H9 (cell line): Measurements from ENCODE around the gene TWSG1. TPM values are rescaled to one million over a fixed set of nuclear protein-coding genes. Genes with fewer than 3 reads are reported as not detected.

ENCODE experiments used
- DNase-seq: peaks from one replicate; pipeline ENCODE4 v3.0.0-alpha.2; 2017
- H2AFZ ChIP-seq: one replicate; pipeline ENCODE4 v1.6.1; 2013; ENCODE audit warnings: mild to moderate bottlenecking, low read length, control low read depth, moderate library complexity
- H2AK5ac ChIP-seq: 2 replicates; pipeline ENCODE4 v1.6.1; 2013; ENCODE audit warnings: low read length, control low read depth, mixed read lengths; ENCODE audit not compliant: insufficient read length
- H2BK120ac ChIP-seq: one replicate; pipeline ENCODE4 v1.6.1; 2013; ENCODE audit warnings: low read depth, mild to moderate bottlenecking, low read length, control low read depth, inconsistent platforms; ENCODE audit not compliant: poor library complexity, severe bottlenecking
- H2BK12ac ChIP-seq: 2 replicates; pipeline ENCODE4 v1.6.1; 2013; ENCODE audit warnings: low read length, control low read depth, mixed read lengths, low read depth; ENCODE audit not compliant: insufficient read length
- H2BK15ac ChIP-seq: 2 replicates; pipeline ENCODE4 v1.6.1; 2013; ENCODE audit warnings: low read depth, low read length, control low read depth
- H2BK20ac ChIP-seq: one replicate; pipeline ENCODE4 v1.6.1; 2013; ENCODE audit warnings: low read depth, mild to moderate bottlenecking, low read length, control low read depth, inconsistent platforms; ENCODE audit not compliant: poor library complexity, severe bottlenecking
- H2BK5ac ChIP-seq: 2 replicates; pipeline ENCODE4 v1.6.1; 2013; ENCODE audit warnings: low read length, control low read depth, mixed read lengths; ENCODE audit not compliant: insufficient read length
- H3K14ac ChIP-seq: 2 replicates; pipeline ENCODE4 v1.6.1; 2013; ENCODE audit warnings: low read length, control low read depth; ENCODE audit not compliant: insufficient read depth
- H3K18ac ChIP-seq: 2 replicates; pipeline ENCODE4 v1.6.1; 2013; ENCODE audit warnings: low read depth, mild to moderate bottlenecking, mixed read lengths, low read length, control low read depth; ENCODE audit not compliant: insufficient read length
- H3K23ac ChIP-seq: 2 replicates; pipeline ENCODE4 v1.6.1; 2013; ENCODE audit warnings: low read length, control low read depth, mixed read lengths, low read depth; ENCODE audit not compliant: insufficient read length
- H3K23me2 ChIP-seq: 2 replicates; pipeline ENCODE4 v1.6.1; 2013; ENCODE audit warnings: low read depth, mild to moderate bottlenecking, mixed read lengths, low read length, control low read depth; ENCODE audit not compliant: insufficient read length, poor library complexity, severe bottlenecking
- H3K27ac ChIP-seq: 2 replicates; pipeline ENCODE4 v1.5.1; 2013; ENCODE audit warnings: low read length, control low read depth, mixed read lengths, low read depth; ENCODE audit not compliant: insufficient read length
- H3K27me3 ChIP-seq: 2 replicates; pipeline ENCODE4 v1.6.1; 2013; ENCODE audit warnings: low read length, control low read depth, inconsistent platforms; ENCODE audit not compliant: insufficient read depth
- H3K4ac ChIP-seq: 2 replicates; pipeline ENCODE4 v1.6.1; 2013; ENCODE audit warnings: low read depth, mild to moderate bottlenecking, control low read depth, inconsistent platforms, low read length, moderate library complexity
- H3K4me1 ChIP-seq: 2 replicates; pipeline ENCODE4 v1.6.1; 2013; ENCODE audit warnings: low read length, control low read depth, inconsistent platforms; ENCODE audit not compliant: insufficient read depth
- H3K4me2 ChIP-seq: 2 replicates; pipeline ENCODE4 v1.6.1; 2013; ENCODE audit warnings: low read length, control low read depth, mixed read lengths; ENCODE audit not compliant: insufficient read length, insufficient read depth
- H3K56ac ChIP-seq: 2 replicates; pipeline ENCODE4 v1.6.1; 2013; ENCODE audit warnings: low read depth, mild to moderate bottlenecking, mixed read lengths, low read length, control low read depth; ENCODE audit not compliant: insufficient read length
- H3K79me1 ChIP-seq: 2 replicates; pipeline ENCODE4 v1.6.1; 2013; ENCODE audit warnings: low read depth, mild to moderate bottlenecking, moderate library complexity, low read length, control low read depth, inconsistent platforms; ENCODE audit not compliant: insufficient read depth, poor library complexity, severe bottlenecking
- H3K79me2 ChIP-seq: 2 replicates; pipeline ENCODE4 v1.6.1; 2013; ENCODE audit warnings: low read length, control low read depth, inconsistent platforms; ENCODE audit not compliant: insufficient read depth
- H3K9ac ChIP-seq: 2 replicates; pipeline ENCODE4 v1.6.1; 2013; ENCODE audit warnings: low read length, control low read depth, mixed read lengths; ENCODE audit not compliant: insufficient read length; ENCODE audit errors: extremely low read depth
- H3K9me3 ChIP-seq: one replicate; pipeline ENCODE4 v1.6.1; 2013; ENCODE audit warnings: low read depth, low read length, inconsistent platforms; ENCODE audit not compliant: control insufficient read depth
- H3T11ph ChIP-seq: one replicate; pipeline ENCODE4 v1.6.1; 2013; ENCODE audit warnings: mild to moderate bottlenecking, low read length, control low read depth, inconsistent platforms
- H4K20me1 ChIP-seq: one replicate; pipeline ENCODE4 v1.6.1; 2013; ENCODE audit not compliant: control insufficient read depth, insufficient read length, insufficient read depth
- H4K5ac ChIP-seq: 2 replicates; pipeline ENCODE4 v1.6.1; 2013; ENCODE audit warnings: low read depth, mild to moderate bottlenecking, mixed read lengths, low read length, control low read depth; ENCODE audit not compliant: insufficient read length
- H4K8ac ChIP-seq: replicated peaks from 2 replicates; pipeline ENCODE4 v1.6.1; 2013; ENCODE audit warnings: low read length, control low read depth, mixed read lengths, low read depth; ENCODE audit not compliant: insufficient read length
- H4K91ac ChIP-seq: 2 replicates; pipeline ENCODE4 v1.6.1; 2013; ENCODE audit warnings: low read depth, mild to moderate bottlenecking, moderate library complexity, mixed read lengths, low read length, control low read depth; ENCODE audit not compliant: insufficient read length
- H3K27ac Mint-ChIP-seq, 3 experiments: 2 replicates in 2 of 3; 3 replicates in 1 of 3; pipeline ENCODE4 v1.8.0; 2020 to 2021; ENCODE audit warnings: mixed read lengths in 3 of 3, mild to moderate bottlenecking in 1 of 3, moderate library complexity in 1 of 3
- H3K27me3 Mint-ChIP-seq: 2 replicates; pipeline ENCODE4 v1.8.0; 2021; ENCODE audit warnings: low read depth, mild to moderate bottlenecking, moderate library complexity, mixed read lengths
- H3K36me3 Mint-ChIP-seq, 3 experiments: 2 replicates in 2 of 3; 3 replicates in 1 of 3; pipeline ENCODE4 v1.8.0; 2020 to 2021; ENCODE audit warnings: low read depth in 3 of 3, mixed read lengths in 3 of 3; ENCODE audit not compliant: insufficient read depth in 1 of 3
- H3K4me1 Mint-ChIP-seq, 2 experiments: 2 replicates each; pipeline ENCODE4 v1.8.0; 2020; ENCODE audit warnings: mixed read lengths in 2 of 2
- H3K4me3 Mint-ChIP-seq, 2 experiments: 2 replicates in 1 of 2; 3 replicates in 1 of 2; pipeline ENCODE4 v1.8.0; 2020 to 2021; ENCODE audit warnings: mild to moderate bottlenecking in 2 of 2, mixed read lengths in 2 of 2, moderate library complexity in 1 of 2
- H3K9me3 Mint-ChIP-seq, 2 experiments: 2 replicates in 1 of 2; 3 replicates in 1 of 2; pipeline ENCODE4 v1.8.0; 2020; ENCODE audit warnings: mild to moderate bottlenecking in 2 of 2, mixed read lengths in 2 of 2, moderate library complexity in 1 of 2
- WGBS: extraction: QIAGEN DNeasy Blood & Tissue Kit; methylation state at CpG from one replicate; pipeline ENCODE4 v1.1.7; 2013; ENCODE audit warnings: missing lambda C conversion rate, low lambda C conversion rate, mixed read lengths; ENCODE audit not compliant: insufficient read length; ENCODE audit errors: extremely low coverage; 5-methylcytosine and 5-hydroxymethylcytosine counted together
- total RNA-seq: library from RNA; stranded (reverse); gene quantifications from 2 replicates; pipeline ENCODE4 v1.2.1, GENCODE V29; 2021
- TF ChIP-seq, protein P1 (sequence below): fragments of 200-600 bp; sonication (generic); conservative IDR thresholded peaks from 3 replicates; pipeline ENCODE4 v1.8.0; 2021; ENCODE audit warnings: antibody characterized with exemption, mild to moderate bottlenecking

Gene TWSG1
- total RNA-seq, 1 experiment from 2014 or later = 25.7 TPM

DNA sequence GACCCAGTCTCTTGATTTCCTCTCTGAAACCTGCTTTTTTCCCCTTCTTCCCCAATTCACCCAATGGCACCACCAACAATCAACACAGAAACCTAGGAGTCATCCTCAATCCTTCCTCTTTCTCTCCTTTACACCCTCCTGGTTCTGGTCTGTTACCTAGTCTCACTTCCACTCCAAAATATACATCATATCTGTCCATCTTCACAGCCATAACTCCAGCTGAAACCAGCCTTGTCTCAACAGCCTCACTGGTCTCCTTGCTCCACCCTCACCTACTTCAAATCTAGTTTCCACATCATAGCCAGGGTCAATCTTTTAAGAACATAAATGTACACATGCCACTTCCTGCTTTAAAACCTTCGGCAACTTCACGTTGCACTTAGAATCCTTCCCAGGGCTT lies 11.8 kb upstream of the TWSG1 start:
- no peak overlapping the region for H2BK15ac ChIP-seq
- no peak overlapping the region for H3T11ph ChIP-seq
- H3K27me3 ChIP-seq = no peaks in the 10 kb centered on the region
- H2BK12ac ChIP-seq = no peak overlapping the region
- H3K9ac ChIP-seq = no peak overlapping the region
- H3K27ac ChIP-seq = no peak overlapping the region
- H3K27ac Mint-ChIP-seq = no peak overlapping the region
- H3K4ac ChIP-seq = no peak overlapping the region
- no peaks in the 10 kb centered on the region for H4K20me1 ChIP-seq
- no peak overlapping the region for H4K5ac ChIP-seq
- H4K91ac ChIP-seq = no peak overlapping the region
- H3K4me1 Mint-ChIP-seq = peaks cover 0 to 3% of the 10 kb centered on the region in 2 experiments; a peak in 1 of 4 replicates
- H3K4me1 ChIP-seq = no peaks in the 10 kb centered on the region
- WGBS = no CpG with 5 or more reads among the region's 2 CpGs
- H4K8ac ChIP-seq = no peak overlapping the region
- no peaks in the 10 kb centered on the region for H3K23me2 ChIP-seq
- no peaks in the 10 kb centered on the region for H3K79me2 ChIP-seq
- H2AFZ ChIP-seq = no peak overlapping the region
- no peaks in the 10 kb centered on the region for H3K9me3 ChIP-seq
- TF ChIP-seq, protein P1, sequence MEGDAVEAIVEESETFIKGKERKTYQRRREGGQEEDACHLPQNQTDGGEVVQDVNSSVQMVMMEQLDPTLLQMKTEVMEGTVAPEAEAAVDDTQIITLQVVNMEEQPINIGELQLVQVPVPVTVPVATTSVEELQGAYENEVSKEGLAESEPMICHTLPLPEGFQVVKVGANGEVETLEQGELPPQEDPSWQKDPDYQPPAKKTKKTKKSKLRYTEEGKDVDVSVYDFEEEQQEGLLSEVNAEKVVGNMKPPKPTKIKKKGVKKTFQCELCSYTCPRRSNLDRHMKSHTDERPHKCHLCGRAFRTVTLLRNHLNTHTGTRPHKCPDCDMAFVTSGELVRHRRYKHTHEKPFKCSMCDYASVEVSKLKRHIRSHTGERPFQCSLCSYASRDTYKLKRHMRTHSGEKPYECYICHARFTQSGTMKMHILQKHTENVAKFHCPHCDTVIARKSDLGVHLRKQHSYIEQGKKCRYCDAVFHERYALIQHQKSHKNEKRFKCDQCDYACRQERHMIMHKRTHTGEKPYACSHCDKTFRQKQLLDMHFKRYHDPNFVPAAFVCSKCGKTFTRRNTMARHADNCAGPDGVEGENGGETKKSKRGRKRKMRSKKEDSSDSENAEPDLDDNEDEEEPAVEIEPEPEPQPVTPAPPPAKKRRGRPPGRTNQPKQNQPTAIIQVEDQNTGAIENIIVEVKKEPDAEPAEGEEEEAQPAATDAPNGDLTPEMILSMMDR = no peak
- H3K23ac ChIP-seq = no peak overlapping the region
- H3K14ac ChIP-seq = no peak overlapping the region
- no peak overlapping the region for H2AK5ac ChIP-seq
- no peaks in the 10 kb centered on the region; the same call in none of the 2 replicates for H3K27me3 Mint-ChIP-seq
- H3K56ac ChIP-seq = no peak overlapping the region
- peaks cover 0 to 2% of the 10 kb centered on the region in 2 experiments; a peak in 1 of 5 replicates for H3K9me3 Mint-ChIP-seq
- H3K36me3 Mint-ChIP-seq = peaks cover 0 to 2% (median 0%) of the 10 kb centered on the region in 3 experiments; a peak in 1 of 7 replicates
- no peaks in the 10 kb centered on the region for H3K79me1 ChIP-seq
- H3K18ac ChIP-seq = no peak overlapping the region
- DNase-seq = no peak
- H3K4me2 ChIP-seq = no peak overlapping the region
- no peak overlapping the region for H2BK20ac ChIP-seq
- no peak overlapping the region for H2BK120ac ChIP-seq
- H2BK5ac ChIP-seq = no peak overlapping the region
- H3K4me3 Mint-ChIP-seq = no peak overlapping the region
